A673 (cell line): ENCODE results near the gene ARMH1.

Source experiments
- CTCF ChIP-seq: fragments of 300-800, 200-600 bp; sonication (generic); conservative IDR thresholded peaks from 2 replicates; pipeline ENCODE4 v1.5.1; 2017; ENCODE audit warnings: low read depth, mild to moderate bottlenecking, antibody characterized with exemption, low read length, moderate library complexity, mixed read lengths
- EZH2 ChIP-seq: fragments of 200-600 bp; sonication (generic); IDR thresholded peaks from 2 replicates; pipeline ENCODE4 v1.6.1; 2017; ENCODE audit warnings: borderline replicate concordance, low read depth, mild to moderate bottlenecking, mixed read lengths, antibody characterized with exemption, low read length; ENCODE audit not compliant: poor library complexity, severe bottlenecking

GRCh38 chr1:44696789-44697345, 22.4 kb downstream of the ARMH1 start:
- TF ChIP-seq CTCF (no peak), EZH2 (no peak)
